PC-9 (cell line): ENCODE results near the gene PCBP1. TPM values are rescaled to one million over a fixed set of nuclear protein-coding genes. Genes with fewer than 3 reads are reported as not detected.

Experiments
- BruUV-seq: library from RNA; stranded (reverse); fragments of 400-500 nt; replicated peaks from 2 replicates; lab custom pipeline; 2021; lab: Mats Ljungman, UMichigan
- CTCF ChIA-PET: fragments of 300-600 bp; sonication (Branson Sonifier 250); formaldehyde crosslinking; loops from one replicate; lab custom pipeline; 2022; ENCODE audit warnings: antibody characterized with exemption; lab: Charles Lee
- POLR2A ChIA-PET: fragments of 300-600 bp; sonication (Branson Sonifier 250); formaldehyde crosslinking; loops from one replicate; lab custom pipeline; 2022; ENCODE audit warnings: antibody characterized with exemption; ENCODE audit not compliant: unreplicated experiment; lab: Charles Lee
- DNase-seq, 2 experiments: peaks; one replicate each; pipeline versions ENCODE4 v3.0.0 to v3.0.0-alpha.2; 2015 to 2022; ENCODE audit warnings: mixed read lengths in 1 of 2
- H2AFZ ChIP-seq: fragments of 200-600 bp; sonication (generic); 2 replicates; pipeline ENCODE4 v1.8.1; 2017; ENCODE audit warnings: antibody characterized with exemption
- H3F3A ChIP-seq: fragments of 200-600 bp; sonication (generic); 2 replicates; pipeline ENCODE4 v1.8.1; 2017; ENCODE audit warnings: antibody characterized with exemption, mild to moderate bottlenecking, low read depth; ENCODE audit not compliant: insufficient read depth
- H3K27ac ChIP-seq: fragments of 200-600 bp; sonication (generic); 2 replicates; pipeline ENCODE4 v1.6.1; 2016; ENCODE audit warnings: mixed run types
- H3K27me3 ChIP-seq: fragments of 200-600 bp; sonication (generic); 2 replicates; pipeline ENCODE4 v1.6.1; 2016; ENCODE audit warnings: low read depth, mixed run types; ENCODE audit not compliant: insufficient read depth
- H3K36me3 ChIP-seq: fragments of 200-600 bp; sonication (generic); 2 replicates; pipeline ENCODE4 v1.6.1; 2016; ENCODE audit warnings: low read depth, mixed run types
- H3K4me1 ChIP-seq: fragments of 200-600 bp; sonication (generic); replicated peaks from 2 replicates; pipeline ENCODE4 v1.6.1; 2016; ENCODE audit warnings: mixed run types; ENCODE audit not compliant: insufficient read depth
- H3K4me2 ChIP-seq: fragments of 200-600 bp; sonication (generic); 2 replicates; pipeline ENCODE4 v1.6.1; 2017; ENCODE audit warnings: mixed run types
- H3K4me3 ChIP-seq: fragments of 200-600 bp; sonication (generic); 2 replicates; pipeline ENCODE4 v1.6.1; 2016; ENCODE audit warnings: mixed run types
- H3K79me2 ChIP-seq: fragments of 200-600 bp; sonication (generic); 2 replicates; pipeline ENCODE4 v1.6.1; 2017; ENCODE audit warnings: low read depth, mixed run types
- H3K9me2 ChIP-seq: fragments of 200-600 bp; sonication (generic); 2 replicates; pipeline ENCODE4 v1.8.1; 2017; ENCODE audit warnings: mild to moderate bottlenecking; ENCODE audit not compliant: insufficient read depth
- H3K9me3 ChIP-seq: fragments of 200-600 bp; sonication (generic); 2 replicates; pipeline ENCODE4 v1.8.1; 2016; ENCODE audit warnings: low read depth; ENCODE audit not compliant: insufficient read depth
- H4K20me1 ChIP-seq: fragments of 200-600 bp; sonication (generic); 2 replicates; pipeline ENCODE4 v1.8.1; 2017; ENCODE audit not compliant: insufficient read depth
- EZH2 ChIP-seq: fragments of 200-600 bp; sonication (generic); IDR thresholded peaks from 2 replicates; pipeline ENCODE4 v1.8.0; 2017; ENCODE audit warnings: antibody characterized with exemption, low read depth
- intact Hi-C: fragments of 100-400 bp; cut with micrococcal nuclease; formaldehyde crosslinking; loops from one replicate; pipeline ENCODE4 v1.10.0; 2022; ENCODE audit not compliant: unreplicated experiment
- total RNA-seq: library from RNA; stranded (reverse); gene quantifications from 2 replicates; pipeline ENCODE4 v1.2.3, GENCODE V29; 2021
- TF ChIP-seq, protein P1 (sequence below): fragments of 200-600 bp; sonication (generic); conservative IDR thresholded peaks from 2 replicates; pipeline ENCODE4 v1.6.1; 2017; ENCODE audit warnings: mixed run types, antibody characterized with exemption, mild to moderate bottlenecking, moderate library complexity

The PCBP1 gene
- total RNA-seq, 1 experiment from 2014 or later: 227 TPM

GRCh38 chr2:70045405-70045804 is 41.9 kb upstream of the PCBP1 start:
- peaks cover 16% of the 10 kb centered on the region; the same call in 1 of the 2 replicates for H3F3A ChIP-seq
- TF ChIP-seq, protein P1, sequence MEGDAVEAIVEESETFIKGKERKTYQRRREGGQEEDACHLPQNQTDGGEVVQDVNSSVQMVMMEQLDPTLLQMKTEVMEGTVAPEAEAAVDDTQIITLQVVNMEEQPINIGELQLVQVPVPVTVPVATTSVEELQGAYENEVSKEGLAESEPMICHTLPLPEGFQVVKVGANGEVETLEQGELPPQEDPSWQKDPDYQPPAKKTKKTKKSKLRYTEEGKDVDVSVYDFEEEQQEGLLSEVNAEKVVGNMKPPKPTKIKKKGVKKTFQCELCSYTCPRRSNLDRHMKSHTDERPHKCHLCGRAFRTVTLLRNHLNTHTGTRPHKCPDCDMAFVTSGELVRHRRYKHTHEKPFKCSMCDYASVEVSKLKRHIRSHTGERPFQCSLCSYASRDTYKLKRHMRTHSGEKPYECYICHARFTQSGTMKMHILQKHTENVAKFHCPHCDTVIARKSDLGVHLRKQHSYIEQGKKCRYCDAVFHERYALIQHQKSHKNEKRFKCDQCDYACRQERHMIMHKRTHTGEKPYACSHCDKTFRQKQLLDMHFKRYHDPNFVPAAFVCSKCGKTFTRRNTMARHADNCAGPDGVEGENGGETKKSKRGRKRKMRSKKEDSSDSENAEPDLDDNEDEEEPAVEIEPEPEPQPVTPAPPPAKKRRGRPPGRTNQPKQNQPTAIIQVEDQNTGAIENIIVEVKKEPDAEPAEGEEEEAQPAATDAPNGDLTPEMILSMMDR: no peak
- TF ChIP-seq EZH2: no peak
- DNase-seq: no peak
- ChIA-PET POLR2A (no interaction called here), CTCF (no interaction called here)
- H3K9me2 ChIP-seq: no peaks in the 10 kb centered on the region
- H3K4me2 ChIP-seq: no peak overlapping the region
- H3K27me3 ChIP-seq: no peaks in the 10 kb centered on the region
- intact Hi-C loops: no loop called here
- no peaks in the 10 kb centered on the region for H3K9me3 ChIP-seq
- H3K79me2 ChIP-seq: no peaks in the 10 kb centered on the region
- no peak overlapping the region for H3K4me3 ChIP-seq
- H4K20me1 ChIP-seq: no peaks in the 10 kb centered on the region
- no TSS peak for BruUV-seq
- H3K27ac ChIP-seq: no peak overlapping the region
- H2AFZ ChIP-seq: no peak overlapping the region
- peaks cover 4% of the 10 kb centered on the region; the same call in 1 of the 2 replicates for H3K36me3 ChIP-seq
- peaks cover 24% of the 10 kb centered on the region for H3K4me1 ChIP-seq

DNA sequence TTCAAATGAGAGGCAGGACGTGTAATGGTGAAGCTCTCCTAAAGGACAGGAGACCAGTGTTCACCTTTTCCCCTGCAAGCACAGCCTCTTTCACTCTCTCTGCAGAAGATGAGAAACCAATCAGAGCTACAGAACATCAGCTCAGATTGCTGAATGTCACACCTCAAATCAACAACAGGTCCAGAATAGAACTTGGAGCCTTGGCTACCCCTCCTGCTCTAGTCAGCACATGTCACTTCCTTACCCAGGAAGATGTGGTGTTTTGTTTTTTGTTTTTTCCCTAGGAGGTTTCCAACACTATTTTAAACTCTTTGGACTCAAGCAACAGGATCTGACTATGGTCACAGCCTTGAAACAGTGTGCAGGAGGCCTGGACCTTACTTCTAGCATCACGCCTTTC is 41.3 kb upstream of the PCBP1 start:
- DNase-seq: no peak
- Histone ChIP-seq H3K4me2 (no peak overlapping the region), H3K79me2 (no peaks in the 10 kb centered on the region), H3K4me1 (peaks cover 24% of the 10 kb centered on the region), H3K27ac (no peak overlapping the region), H3K9me2 (no peaks in the 10 kb centered on the region), H3F3A (peaks cover 16% of the 10 kb centered on the region; the same call in 1 of the 2 replicates), H3K4me3 (no peak overlapping the region), H3K27me3 (no peaks in the 10 kb centered on the region), H3K9me3 (no peaks in the 10 kb centered on the region), H2AFZ (no peak overlapping the region), H4K20me1 (no peaks in the 10 kb centered on the region), H3K36me3 (peaks cover 4% of the 10 kb centered on the region; the same call in 1 of the 2 replicates)
- POLR2A ChIA-PET: no interaction called here
- intact Hi-C loops: no loop called here
- no TSS peak for BruUV-seq
- CTCF ChIA-PET: no interaction called here
- TF ChIP-seq, protein P1: no peak
- no peak for TF ChIP-seq EZH2

DNA sequence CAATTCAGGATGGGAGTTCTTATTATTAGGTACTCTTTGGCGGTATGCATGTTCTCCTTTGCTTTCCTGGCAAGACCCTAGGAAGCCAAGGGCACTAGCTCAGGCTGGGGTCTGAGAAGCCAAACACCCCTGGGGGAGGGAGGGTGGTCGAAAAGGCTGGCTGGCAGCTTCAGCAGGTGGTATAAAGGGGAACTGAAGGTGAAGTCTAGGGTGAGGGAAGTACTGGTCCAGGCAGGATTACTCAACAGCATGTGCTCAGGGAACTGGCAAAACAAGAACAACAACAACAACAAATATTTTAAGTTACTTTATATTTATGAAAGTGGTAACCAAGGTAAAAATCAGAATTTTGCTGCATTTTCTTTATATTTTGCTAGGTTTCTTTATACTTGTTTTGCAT is 40.7 kb upstream of the PCBP1 start:
- peaks cover 4% of the 10 kb centered on the region; the same call in 1 of the 2 replicates for H3K36me3 ChIP-seq
- peak overlapping the region; percentile 5; the same call in 1 of the 2 replicates for H3K4me2 ChIP-seq
- H3K9me3 ChIP-seq: no peaks in the 10 kb centered on the region
- no peak for TF ChIP-seq EZH2
- H3K27me3 ChIP-seq: no peaks in the 10 kb centered on the region
- no TSS peak for BruUV-seq
- no peak overlapping the region for H2AFZ ChIP-seq
- H3K79me2 ChIP-seq: no peaks in the 10 kb centered on the region
- H3K27ac ChIP-seq: no peak overlapping the region; the same call in 1 of the 2 replicates
- CTCF ChIA-PET: no interaction called here
- intact Hi-C loops: no loop called here
- H4K20me1 ChIP-seq: no peaks in the 10 kb centered on the region
- peaks cover 16% of the 10 kb centered on the region; the same call in 1 of the 2 replicates for H3F3A ChIP-seq
- H3K4me1 ChIP-seq: peaks cover 24% of the 10 kb centered on the region
- H3K9me2 ChIP-seq: no peaks in the 10 kb centered on the region
- POLR2A ChIA-PET: no interaction called here
- DNase-seq: no peak
- no peak overlapping the region for H3K4me3 ChIP-seq

- no peaks in the 10 kb centered on the region for H4K20me1 ChIP-seq
- intact Hi-C loops: no loop called here
Measured at GRCh38 chr2:70047451-70047850, 39.8 kb upstream of the PCBP1 start.

More at GRCh38 chr2:70047451-70047850, 39.8 kb upstream of the PCBP1 start:
- CTCF ChIA-PET: no interaction called here
- H3K27me3 ChIP-seq: no peaks in the 10 kb centered on the region
- no peak overlapping the region for H3K4me3 ChIP-seq
- H3K4me2 ChIP-seq: no peak overlapping the region
- no peak overlapping the region for H3K27ac ChIP-seq
- H3K9me3 ChIP-seq: no peaks in the 10 kb centered on the region
- H2AFZ ChIP-seq: no peak overlapping the region
- peaks cover 24% of the 10 kb centered on the region for H3K4me1 ChIP-seq
- peaks cover 9% of the 10 kb centered on the region; the same call in 1 of the 2 replicates for H3K36me3 ChIP-seq
- no peaks in the 10 kb centered on the region for H3K9me2 ChIP-seq
- peaks cover 16% of the 10 kb centered on the region; the same call in 1 of the 2 replicates for H3F3A ChIP-seq
- BruUV-seq: no TSS peak
- no peaks in the 10 kb centered on the region for H3K79me2 ChIP-seq
- no peak for DNase-seq
- TF ChIP-seq, protein P1: no peak
- TF ChIP-seq EZH2: no peak
- POLR2A ChIA-PET: no interaction called here
